Fibroblast of gingiva (primary cell): ENCODE results near the gene CRLF3.
"Not testable (repeated sequence)": the region's sequence is repeated elsewhere in the genome, so short reads cannot be mapped to it uniquely, and the experiment has no call there.

Source experiments
- DNase-seq: peaks from one replicate; pipeline ENCODE4 v3.0.0-alpha.2; 2011; ENCODE audit warnings: low read depth

CRLF3 gene

DNA sequence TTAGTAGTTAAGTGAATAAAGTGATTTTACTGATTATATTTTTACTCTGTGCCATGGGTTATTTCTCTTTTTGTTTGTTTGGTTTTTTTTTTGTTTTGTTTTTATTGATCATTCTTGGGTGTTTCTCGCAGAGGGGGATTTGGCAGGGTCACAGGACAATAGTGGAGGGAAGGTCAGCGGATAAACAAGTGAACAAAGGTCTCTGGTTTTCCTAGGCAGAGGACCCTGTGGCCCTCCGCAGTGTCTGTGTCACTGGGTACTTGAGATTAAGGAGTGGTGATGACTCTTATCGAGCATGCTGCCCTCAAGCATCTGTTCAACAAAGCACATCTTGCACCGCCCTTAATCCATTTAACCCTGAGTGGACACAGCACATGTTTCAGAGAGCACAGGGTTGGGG is 88.8 kb downstream of the CRLF3 start:
- not testable (repeated sequence) for DNase-seq

DNA sequence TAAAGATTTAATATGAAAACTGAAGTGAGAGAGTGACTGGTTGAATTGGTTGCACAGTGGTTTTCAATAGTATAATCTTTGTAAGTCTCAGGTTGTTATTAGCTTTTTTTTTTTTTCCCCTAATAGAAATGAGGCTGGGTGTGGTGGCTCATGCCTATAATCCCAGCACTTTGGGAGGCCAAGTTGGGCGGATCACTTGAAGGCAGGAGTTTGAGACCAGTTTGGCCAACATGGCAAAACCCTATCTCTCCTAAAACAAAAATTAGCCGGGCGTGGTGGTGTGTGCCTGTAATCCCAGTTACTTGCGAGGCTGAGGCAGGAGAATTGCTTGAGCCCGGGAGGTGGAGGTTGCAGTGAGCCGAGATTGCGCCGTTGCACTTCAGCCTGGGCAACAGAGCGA is 89.3 kb downstream of the CRLF3 start:
- DNase-seq = not testable (repeated sequence)

DNA sequence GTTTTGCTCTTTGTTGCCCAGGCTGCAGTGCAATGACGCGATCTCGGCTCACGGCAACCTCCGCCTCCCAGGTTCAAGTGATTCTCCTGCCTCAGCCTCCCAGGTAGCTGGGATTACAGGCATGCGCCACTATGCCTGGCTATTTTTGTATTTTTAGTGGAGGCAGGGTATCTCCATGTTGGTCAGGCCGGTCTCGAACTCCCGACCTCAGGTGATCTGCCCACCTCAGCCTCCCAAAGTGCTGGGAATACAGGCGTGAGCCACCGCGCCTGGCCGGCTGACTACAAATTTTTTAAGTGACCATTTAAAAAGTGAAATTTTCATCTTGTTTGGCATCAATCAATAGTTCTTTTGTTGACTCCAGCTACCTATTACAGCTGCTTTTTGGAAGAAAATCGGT is 90.3 kb downstream of the CRLF3 start:
- DNase-seq = not testable (repeated sequence)
